HS-27A (cell line): ENCODE data around the gene PIGO.

Experiments
- DNase-seq: peaks from one replicate; pipeline ENCODE4 v3.0.0-alpha.2; 2012; ENCODE audit warnings: low read depth, missing footprints

The PIGO gene

DNA sequence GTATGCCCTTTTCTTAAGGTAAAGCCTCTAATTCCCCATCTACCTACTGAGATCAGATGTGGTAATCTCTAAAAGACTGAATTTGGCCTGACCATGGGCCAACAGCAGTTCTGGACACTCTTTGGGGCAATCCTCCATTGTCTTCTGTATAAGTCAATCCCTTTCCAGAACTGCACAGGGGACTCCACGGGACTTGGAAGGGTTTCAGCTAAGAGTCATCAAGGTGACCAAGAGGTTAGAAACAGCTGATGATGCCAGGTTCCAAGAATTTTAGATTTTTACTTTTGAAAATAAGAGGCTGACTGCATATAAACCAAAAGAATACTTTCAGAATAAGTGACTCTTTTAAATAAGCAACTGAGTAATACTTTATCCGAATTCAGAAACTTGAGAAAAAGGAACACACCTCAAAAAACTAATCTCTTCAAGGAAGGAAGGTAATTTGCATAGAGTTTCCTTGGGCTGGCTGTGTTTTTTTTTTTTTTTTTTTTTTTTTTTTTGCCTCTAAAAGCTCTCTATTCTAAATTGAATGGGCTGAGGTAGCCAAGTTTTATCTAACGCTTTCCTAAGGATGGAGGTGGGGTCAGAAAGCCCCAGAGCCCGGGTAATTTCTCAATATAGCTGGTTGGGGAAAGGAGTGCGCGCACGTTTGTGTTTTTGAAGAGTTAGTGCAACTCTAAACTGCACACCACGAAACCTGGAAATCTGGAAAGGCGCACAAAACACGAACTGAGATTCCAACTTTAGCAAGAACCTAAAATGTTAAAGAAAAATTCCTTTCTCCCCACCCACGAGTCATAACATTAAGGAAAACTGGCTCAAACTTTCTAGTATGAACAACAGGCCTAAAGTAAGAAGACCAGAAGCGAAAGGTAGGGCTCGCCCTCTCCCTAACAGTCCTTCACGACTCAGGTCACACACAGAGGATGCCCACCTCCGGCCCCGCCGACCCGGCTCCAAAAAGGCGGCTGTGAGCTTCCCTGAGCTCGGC, 25.3 kb downstream of the PIGO start:
- DNase-seq: no peak

DNA sequence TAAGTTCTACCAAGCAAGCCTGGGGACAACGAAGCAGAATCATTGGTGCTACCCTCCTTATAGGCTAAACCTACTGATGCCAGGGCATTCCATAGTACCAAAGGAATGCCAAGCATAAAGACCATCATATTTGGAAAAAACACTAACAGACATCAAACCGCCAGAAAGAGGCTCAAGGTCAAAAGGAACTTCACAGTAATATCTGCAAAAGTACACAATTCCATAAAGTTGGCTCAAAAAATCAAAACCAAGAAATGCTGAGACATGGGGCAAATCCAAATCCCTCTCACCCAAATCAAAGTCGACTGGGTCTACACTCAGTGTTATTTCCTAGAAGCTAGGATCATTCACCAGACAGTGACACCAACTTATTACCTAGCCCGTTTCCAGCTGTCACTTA, 27.4 kb downstream of the PIGO start:
- no peak for DNase-seq

DNA sequence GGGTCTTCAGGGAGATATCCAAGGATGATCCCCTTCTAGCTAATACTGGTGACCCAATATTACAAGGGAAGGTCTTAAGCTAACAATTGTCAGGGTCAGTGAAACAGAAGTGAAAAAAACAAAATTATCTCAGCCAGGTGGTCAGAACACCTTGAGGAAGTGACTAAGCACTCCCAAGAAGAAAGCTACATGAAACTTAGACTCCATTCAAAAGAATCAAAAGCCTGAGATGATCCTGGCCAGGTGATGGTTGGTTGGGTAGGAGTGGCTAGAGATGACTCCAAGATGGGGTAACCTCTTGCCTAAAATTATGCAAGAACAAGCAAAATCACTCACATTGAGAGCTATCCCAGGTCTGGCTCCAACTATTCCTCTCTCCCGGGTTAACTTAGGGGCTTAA, 29.3 kb downstream of the PIGO start:
- no peak for DNase-seq

DNA sequence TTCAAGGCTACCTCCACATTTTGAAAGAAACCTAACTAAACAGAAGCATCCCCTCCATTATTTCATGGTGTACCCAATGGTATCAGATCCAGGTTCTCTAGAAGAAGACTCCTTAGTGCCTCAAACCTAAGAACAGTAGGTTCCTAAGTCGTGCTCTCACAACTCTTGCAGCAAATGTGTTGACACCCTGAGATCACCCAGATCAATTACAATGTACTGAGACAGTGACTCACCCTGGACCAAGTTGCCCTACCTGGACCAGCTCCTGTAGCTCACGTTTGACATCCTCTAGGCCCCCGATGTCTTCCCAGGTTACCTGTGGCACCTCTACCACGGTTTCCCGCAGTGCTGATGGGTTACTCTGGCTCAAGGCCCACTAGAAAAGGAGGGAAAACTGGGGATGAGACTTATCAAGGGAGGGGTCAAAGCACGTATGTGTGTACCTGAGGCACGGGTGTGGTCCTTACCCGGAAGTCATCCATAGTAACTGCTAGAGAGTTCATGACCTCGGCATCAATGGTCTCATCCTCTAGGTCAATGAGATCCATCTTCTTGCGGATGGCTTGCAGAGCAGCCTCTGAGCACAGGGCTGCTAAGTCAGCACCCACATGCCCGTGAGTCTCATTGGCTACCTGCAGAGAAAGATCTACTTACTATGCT, 35.7 kb downstream of the PIGO start:
- DNase-seq: no peak

DNA sequence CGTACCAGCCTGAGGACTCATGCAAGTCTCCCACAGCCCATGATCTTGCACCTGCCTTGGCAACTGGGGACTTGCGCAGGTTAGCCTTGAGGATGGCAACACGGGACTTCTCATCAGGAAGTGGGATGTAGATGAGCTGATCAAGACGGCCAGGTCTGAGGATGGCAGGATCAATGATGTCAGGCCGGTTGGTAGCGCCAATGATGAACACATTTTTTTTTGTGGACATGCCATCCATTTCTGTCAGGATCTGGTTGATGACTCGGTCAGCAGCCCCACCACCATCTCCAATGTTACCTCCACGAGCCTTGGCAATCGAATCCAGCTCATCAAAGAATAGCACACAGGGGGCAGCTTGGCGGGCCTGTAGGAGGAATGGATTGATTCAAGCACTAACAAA, 37.0 kb downstream of the PIGO start:
- DNase-seq: no peak

DNA sequence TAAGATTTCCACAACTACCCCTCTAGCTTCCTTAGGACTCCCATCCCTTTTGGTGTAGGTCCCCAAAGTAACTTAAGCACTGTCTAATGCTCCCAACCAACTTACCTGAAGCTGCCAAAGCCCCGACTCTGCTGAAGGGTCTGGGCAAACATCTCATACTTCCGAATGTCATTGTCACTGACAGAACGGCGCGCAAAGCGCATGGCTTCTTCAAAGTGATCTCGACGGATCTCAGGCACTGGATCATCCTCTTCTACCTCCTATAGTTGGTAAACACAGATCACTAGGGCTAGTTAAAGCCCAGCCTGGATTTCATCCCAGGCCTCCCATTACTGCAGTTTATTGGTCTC, 39.1 kb downstream of the PIGO start:
- no peak for DNase-seq

DNA sequence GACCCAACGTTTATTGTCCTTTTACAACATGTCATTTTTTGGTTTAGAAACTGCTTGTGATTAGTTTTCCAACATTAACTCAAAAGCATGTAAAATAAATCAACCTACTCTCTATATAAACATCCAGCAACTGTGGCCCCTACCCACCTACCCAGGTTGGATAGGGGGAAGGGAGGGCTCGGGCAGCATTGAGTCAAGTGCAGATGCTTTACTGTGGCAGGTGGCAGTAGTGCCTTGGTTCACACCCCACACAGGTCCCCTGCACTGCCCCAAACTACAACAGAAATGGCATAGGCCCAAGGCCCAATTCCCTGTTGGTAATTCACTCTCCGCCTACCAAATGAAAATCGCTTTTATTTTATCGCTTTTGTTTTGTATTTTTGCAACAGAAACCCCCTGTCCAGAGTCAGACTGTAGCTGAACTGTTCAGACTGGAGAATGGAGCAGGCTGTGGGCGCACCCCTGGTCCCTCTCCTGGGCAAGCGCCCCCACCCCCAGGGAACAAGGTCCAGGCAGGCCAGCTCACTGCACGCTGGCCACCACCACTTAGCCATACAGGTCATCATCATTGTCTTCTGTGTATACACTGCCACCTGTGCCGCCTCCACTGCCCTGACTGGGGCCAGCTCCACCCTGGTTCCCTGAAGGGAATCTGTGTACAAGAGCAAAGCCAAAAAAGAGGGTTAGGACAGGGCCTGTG, 39.7 kb downstream of the PIGO start:
- DNase-seq: no peak

DNA sequence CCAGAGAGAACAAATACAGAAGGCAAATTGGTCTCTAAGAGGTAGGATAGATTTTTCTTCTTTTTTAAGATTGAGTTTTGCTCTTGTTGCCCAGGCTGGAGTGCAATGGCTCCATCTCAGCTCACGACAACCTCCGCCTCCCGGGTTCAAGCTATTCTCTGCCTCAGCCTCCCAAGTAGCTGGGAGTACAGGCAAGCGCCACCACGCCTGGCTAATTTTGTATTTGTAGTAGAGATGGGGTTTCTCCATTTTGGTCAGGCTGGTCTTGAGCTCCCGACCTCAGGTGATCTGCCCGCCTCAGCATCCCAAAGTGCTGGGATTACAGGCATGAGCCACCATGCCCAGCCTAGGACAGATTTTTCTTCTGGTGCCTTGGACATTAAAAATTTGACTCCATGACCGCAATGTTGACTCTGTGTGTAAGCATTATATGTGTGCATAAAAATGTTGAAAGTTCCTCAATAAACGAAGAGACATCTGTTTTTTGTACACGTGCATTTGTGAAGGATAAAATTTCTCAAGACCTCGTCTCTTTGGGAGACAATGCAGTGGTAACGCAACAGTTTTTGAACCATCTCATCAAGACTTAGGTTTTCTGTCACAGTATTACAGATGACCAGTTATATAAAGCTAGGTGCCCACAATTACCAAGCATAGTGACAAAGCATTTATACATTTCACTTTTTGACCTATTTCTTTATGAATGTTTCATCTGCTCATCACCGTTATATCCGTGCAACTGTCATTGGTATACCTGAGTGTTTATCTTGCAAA, 41.3 kb downstream of the PIGO start:
- DNase-seq: no peak

DNA sequence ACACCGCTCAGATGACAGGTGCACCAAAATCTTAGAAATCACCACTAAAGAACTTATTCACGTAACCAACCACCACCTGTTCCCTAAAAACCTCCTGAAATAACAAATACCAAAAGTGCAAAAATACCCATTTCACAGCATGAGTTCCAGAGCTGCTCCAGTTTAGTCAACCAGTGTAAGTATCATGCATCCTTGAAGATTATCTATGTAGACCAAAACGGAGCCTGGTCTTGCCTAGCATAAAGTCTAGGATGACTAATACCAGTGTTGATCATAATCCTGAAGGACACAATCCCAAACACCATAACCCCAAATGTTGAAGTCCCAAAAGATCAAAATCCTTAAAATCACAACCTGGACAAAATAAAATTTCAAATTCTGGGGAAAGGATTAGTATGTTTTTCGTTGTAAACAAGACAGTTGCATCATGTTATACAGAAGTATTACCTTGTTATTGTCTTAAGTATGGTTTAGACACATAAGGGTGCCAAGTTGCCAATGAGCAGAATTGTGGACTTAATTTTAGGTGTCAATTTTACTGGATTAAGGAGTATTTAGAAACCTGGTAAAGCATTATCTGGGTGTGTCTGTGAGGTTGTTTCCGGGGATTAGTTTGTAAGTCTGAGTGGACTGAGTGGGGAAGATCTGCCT, 42.1 kb downstream of the PIGO start:
- no peak for DNase-seq

DNA sequence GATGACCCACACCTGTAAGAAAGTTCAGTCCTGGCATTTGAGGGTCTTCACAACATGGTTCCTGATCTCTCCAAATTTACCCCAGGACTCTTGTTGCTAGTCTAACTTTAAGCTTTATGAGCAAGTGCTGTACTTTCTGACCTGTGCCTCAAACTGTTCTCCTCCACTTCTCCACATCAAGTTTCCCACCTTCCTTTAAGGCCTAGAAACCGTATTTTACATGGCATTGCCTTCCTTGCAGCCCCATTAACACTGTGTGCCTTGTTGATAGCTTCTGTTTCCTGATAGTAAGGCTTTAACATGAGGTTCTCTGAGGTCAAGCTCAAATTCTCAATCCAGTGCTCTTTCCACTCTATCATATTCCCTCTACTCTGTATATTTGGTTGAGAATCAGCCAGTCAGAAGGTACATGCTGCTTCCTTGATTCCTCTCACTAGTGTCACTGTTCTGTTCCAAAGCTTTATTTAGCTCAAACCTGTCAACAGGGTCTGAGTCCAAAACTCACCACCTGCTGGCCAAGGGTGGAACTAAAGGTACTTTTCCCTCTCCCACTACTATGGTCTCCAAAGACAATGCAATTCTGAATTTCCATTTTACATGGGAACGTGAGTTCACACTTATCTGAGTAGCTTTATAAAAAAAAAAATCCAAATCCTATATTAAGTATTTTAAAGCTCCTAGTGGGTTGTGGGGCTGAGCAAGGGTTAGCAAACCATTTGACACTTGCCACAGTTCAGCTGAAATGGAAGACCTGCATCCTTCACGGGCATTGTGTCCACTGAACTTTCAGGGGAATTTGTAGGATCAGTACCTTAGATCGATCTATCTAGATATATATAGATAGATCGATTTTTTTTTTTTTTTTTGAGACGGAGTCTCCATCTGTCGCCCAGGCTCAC, 45.1 kb downstream of the PIGO start:
- no peak for DNase-seq

DNA sequence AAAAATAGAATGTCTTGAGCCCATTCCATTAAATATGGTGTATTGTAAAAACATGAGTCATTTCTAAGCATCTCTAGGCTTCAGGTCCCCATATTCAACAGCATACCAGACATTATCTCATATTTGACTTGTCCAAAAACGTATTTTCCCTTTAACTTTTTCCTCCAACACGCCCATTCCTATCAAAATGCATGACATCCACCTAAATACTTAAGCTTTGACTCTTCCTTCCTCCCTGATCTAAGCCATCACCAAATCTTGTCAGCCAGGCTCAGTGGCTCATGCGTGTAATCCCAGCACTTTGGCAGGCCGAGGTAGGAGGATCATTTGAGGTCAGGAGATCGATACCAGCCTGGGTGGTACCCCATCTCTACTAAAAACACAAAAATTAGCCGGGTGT, 47.9 kb downstream of the PIGO start:
- no peak for DNase-seq

DNA sequence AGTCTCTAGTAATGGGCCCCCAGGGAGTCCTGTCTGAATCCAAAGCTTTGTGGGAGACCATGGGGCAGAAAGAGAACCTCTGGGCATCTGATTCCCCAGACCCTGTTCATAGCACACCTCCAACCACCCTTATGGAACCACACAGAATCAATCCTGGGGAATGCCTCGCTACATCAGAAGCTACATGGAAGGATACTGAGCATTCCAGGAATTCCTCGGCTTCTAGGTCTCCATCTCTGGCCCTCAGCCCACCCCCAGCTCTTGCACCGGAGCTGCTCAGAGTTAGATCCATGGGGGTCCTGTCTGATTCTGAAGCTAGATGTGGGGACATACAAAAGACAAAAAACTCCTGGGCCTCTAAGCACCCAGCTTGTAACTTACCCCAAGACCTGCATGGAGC, 52.3 kb downstream of the PIGO start:
- DNase-seq: no peak

DNA sequence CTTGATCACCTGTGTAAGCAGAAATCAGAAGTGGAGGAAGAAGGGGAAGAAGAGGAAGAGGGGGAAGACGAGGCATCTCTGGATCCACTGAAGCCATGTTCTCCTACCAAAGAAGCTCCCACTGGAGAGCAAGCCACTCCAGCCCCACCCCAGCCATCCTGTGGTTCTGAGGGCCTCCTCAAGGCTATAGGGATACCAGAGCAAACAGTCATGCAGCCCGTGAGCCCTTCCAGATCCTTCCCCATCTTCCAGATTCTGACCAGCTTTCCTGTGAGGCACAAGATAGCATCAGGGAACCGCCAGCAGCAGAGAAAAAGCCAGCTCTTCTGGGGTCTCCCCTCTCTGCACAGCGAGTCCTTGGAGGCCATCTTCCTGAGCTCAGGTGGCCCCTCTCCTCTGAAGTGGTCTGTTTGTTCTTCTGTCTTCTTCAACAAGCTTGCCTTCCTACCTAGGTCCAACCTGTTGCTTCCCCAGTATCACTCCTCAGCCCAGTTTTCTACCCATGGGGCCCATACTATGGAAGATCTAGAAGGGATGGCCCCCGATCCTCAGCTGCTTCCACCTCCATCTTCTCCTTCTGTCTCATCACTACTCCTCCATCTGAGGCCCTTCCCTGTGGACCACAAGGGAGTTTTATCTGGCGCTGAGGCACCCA, 53.4 kb downstream of the PIGO start:
- DNase-seq: no peak

DNA sequence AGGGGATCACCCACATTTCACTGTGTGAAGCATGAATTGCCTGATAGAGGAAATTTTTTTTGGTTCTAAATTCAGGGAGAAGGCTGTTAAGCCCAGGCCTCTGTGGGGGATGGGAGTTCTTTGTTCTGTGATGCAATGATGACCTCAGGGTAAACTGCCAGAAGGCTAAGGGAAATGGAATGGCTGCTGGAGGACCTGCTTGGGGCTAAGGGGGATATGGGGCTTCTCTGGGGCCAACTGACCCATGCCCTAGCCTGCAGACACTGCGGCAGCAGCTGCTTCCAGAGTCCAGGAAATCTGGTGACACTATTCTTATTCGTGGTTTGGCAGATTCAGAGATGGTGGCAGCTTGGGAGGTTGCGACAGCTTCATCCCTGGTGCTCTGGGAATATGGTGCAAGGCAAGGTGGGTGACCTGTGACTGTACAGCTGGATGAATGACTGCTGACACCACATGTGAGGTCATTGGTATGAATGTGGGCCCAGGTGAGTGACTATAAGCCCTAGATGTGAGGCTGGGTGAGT, 54.2 kb downstream of the PIGO start:
- no peak for DNase-seq
